ENCODE results near the gene HOXB4.

HOXB4 gene

DNA sequence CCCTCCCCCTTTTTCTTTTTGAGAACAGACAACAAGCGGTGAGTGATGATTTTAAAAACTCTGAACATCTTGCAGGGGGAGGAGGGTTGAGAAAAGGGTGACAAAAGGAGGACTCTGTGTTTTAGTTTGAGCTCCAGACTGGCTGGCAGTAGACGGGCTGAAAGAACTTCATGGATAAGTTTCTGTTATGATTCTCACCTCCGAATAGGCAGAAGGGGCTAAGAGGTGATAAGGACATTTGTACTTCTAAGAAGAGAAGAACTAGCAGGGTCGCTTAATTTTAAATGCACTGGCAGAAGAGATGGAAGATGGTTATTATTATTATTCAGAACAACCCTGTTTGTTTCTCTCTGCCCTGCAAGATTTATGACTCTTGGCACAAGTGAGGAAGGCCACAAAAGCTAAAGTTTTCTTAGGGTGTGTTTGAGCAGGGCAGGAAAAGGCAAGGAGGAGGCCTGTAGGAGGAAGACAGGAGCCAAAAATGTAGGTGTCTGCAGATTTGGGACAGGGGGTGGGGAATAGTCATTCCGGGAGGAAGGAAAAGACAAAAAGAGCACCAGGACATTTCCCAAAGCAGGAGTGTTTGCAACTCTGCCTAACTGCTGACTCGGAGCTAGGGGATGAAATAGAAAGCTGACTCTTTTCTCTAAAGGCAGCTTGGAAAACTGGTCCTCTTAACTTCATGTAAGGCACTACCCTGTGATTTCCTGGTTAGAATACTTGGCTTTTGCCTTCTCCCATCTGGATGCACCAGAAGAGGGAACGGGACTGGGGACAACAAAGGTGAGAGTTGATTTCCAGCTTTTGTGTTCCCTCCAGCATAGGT lies 21.4 kb downstream of the HOXB4 start:
- DNase-seq: peak; percentile 10

DNA sequence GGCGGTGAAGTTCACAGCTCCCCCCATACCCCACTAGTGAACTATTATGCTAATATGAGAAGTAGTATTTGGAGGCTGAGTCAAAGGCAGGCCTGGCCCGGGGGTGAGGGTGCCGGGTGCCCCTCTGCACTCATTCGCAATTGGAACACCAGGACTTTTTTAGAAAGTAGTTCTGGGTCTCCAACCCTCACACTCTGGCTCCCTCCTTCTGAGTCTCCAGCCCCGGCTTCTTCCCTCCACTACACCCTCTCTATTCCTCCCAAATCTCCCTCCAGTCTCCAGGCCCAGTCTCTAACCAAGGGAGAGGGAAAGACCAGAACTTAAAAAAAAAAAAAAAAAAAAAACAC lies 21.9 kb downstream of the HOXB4 start:
- peak; percentile 3 for DNase-seq

DNA sequence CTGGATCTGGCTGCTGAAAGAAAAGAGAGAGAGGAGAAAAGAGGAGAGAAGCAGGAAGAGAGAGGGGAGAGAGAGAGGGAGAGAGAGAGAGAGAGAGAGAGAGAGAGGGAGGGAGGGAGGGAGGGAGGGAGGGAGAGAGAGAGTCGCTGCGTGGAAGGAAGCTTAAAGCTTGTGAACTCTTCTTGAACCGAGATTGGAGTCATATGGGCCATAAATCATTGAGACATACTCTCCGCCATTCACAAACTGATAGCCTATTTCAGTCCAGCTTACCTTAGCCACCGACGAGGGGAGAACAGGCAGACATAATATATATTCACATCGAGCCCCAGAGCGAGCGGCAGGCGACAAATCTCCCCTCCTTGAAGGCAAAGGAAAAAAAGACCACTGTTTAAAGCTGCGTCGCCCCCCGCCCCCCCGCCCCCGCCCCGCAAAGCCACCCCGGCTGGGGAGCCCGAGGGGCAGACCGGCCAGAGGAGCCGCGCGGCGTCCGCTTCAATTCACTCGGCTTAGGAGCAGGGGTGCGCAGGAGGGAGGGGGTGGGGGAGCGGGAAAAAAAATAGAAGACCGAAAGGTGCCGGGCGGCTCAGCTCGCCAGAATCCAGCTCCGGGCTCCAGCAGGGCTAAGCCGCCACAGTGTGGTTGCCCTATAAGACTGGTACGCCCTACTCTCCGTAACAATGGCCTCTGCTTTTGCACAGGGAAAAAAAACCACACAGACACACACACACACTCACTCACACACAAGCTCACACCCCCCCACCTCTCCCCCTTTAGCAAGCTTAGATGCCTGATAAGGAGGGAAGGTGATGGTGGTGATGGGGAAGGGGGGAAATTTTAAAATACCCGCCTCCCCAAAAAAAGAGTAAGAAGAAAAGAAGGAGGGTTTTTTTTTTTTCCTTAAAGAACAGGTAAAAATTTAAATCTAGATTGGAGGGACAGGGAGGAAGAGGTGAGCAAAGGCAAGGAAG lies 22.6 kb downstream of the HOXB4 start:
- DNase-seq: peak; percentile 46

GRCh38 chr17:48554412-48555257 lies 23.5 kb downstream of the HOXB4 start:
- peak; percentile 54 for DNase-seq

DNA sequence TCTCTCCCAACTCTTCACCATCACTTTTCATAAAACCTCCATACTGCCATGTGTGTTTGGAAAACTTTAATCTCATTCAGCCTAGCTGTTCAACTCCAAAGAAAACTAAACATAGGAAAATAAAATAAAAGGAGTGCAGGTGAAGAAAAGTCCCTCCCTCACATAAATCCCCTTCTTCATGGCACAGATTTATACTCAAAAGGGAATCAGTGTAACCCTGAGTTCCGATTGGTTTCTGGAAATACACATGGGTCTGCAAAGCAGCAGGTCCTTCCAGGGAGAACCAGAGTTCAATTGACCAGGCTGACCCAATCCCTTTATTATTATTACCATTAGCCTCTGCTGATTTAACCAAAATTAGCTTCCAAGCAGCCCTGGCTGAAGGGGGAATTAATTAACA lies 24.3 kb downstream of the HOXB4 start:
- peak; percentile 39 for DNase-seq

DNA sequence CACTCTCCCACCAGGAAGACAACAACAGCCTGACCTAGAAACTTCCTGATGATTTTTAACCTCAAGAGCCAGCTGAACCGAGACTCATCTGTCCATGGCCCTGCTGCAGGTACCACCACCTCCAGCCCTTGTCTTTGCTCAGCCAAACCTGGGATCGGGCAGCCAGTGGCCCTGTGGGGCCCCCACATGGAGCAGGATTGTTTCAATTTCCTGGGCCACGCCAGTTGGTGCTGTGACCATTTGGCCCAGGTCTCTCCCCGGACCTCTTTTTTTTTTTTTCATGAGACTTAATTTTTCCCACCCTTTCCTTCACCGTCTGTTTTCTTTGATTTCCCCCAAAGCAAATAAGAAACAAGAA lies 25.0 kb downstream of the HOXB4 start:
- peak; percentile 18 for DNase-seq

DNA sequence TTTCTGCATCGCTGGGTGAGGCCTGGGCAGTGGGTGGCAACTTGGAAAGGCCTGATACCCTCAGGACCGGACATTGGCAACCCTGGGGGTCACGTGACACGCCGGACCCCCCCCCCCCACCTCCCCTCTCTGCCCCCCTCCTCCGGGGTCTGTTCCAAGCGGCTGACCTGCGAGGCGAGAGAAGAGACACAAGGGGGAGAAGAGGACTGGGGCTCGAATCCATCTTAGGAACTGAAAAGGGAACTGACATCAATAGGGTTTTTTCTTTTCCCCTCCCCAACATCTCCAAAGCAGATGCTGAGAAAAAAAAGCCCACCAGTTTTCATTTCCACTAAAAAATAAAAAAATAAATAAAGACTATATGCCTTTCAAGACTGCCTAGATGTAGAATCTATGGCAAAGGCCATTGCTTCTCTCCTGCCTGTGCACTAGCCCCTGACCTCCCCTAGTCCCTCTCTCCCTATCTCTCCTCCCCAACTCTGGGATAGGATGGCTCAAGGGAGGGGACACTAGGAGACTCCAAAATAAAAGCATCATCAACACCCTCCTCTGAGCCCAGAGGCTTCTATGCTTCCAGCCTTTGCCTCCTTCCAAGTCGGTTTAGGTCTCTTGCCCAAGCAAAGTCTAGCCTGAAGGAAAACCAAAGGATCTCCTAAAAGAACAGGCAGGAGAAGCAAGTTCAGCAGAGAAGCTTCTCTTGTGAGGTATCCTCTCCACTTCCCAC lies 25.5 kb downstream of the HOXB4 start:
- DNase-seq: peak; percentile 35

DNA sequence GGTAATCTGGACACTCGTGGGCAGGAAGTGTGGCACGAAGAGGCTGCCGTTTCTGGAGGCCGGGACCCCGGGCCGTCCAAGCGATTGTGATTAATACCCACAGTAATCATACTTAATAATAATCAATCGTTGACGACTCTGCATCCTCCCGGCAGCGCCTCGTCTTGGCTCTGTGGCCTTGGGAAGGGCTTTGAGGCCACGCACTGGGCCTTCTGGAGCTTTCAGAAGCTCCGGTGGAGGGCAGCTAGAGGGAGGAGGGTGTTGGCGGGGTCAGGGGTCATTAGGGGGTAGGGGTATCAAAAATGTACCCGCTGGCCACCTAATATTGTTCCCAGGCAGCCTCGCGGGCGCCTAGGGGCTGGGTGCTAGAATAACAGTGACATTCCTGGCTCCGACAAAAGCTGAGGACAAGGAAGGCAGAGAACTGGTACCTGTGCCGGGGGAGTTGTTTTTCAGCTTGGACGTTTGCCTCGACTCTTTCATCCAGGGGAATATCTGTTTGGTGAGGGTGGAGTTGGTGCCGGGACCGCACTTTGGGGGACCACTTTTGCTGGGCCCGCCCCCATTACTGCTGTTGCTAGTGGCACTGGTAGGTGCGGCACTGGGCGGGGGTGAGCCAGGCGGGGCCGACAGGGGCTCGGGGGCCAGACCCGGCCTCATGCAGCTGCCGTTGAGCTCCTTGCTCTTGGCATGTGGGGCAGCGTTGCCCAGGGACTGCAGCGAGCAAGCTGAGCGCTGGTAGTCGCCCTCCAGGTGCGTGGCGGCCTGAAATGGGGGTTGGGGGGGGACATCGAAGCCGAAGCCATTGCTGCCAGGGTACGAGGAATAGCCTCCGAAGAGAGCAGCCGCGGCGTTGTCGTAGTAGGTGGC lies 26.3 kb downstream of the HOXB4 start:
- DNase-seq: no peak

GRCh38 chr17:48551214-48551555 lies 27.0 kb downstream of the HOXB4 start:
- peak; percentile 23 for DNase-seq

- DNase-seq: no peak
Measured at GRCh38 chr17:48550502-48551213, 27.5 kb downstream of the HOXB4 start.

DNA sequence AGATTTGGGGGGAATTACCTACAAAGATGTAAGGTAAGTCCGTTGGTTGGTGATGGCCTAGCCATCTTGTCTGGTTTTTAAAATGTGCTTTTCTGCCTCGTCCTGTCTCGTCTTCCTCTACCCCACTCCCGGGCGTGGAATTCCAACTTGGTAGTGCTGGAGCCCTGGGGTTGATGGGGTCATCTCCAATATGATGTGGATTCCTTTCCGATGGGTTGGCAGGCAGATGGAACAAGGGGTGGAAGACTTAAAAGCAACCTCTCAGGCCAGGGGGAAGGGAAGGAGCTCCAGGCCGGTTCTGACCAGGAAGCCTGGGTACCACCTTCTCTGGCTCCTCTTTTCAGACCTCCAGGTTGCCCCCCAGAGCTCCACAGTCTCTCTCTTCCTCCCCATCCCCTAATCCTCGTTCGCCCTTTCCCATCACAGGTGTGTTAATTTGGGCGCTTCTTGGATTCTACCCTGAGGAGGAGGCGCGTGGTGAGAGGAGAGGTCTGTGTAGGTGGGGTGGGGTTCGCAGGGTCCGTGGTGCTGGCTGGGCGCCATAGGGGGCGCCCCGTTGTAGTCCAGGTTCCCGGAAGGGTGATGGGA lies 28.1 kb downstream of the HOXB4 start:
- no peak for DNase-seq

DNA sequence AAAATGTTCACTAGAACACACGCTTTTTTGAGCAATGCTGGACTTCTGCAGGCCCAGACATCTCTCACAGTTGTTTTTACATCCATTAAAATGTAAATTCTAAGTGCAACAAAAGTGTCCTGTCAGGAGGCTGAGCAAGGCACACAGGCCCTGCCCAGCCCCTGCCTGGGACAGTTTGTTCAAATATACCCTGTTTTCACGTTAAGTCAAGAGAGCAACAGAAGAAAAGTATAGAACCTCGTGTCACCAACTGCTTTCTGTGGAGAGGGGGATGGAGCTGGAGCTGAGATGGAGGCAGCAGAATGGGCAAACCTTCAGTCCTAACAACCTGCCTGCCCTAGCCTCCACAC lies 28.9 kb downstream of the HOXB4 start:
- DNase-seq: peak; percentile 28

DNA sequence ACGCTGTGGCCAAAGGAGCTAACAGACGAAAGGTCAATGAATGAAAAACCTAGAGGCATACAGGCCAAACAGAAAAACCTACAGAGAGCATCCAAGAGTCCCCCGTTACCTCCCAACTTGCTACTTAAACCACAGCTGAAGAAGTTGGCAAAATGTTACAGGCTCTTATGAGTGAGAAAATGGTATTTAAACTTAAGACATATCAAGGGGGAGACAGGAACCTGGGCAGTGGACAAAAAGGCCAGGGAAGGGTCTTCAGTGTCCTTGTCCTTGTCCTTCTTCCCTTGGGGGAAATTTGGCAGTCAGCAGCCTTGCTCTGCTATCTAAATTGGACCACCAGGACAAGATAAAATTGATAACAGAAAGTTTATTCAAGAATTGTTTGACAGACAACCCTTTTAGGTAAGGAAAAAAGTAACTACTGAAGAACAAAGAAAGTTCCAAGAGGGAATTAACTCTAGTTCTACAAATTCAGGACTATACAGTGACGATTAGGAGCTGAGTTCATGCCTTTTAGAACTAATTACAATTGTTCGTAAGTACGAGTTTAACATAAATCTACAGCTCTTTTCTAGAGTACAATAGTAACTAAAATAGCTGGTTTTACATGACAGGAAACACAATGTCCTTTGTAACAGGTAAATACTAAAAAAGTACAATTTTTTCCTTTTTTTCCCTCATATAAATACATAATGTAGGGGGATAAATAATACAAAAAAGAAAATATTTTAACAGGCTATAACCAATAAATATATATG lies 29.4 kb downstream of the HOXB4 start:
- DNase-seq: peak; percentile 45

DNA sequence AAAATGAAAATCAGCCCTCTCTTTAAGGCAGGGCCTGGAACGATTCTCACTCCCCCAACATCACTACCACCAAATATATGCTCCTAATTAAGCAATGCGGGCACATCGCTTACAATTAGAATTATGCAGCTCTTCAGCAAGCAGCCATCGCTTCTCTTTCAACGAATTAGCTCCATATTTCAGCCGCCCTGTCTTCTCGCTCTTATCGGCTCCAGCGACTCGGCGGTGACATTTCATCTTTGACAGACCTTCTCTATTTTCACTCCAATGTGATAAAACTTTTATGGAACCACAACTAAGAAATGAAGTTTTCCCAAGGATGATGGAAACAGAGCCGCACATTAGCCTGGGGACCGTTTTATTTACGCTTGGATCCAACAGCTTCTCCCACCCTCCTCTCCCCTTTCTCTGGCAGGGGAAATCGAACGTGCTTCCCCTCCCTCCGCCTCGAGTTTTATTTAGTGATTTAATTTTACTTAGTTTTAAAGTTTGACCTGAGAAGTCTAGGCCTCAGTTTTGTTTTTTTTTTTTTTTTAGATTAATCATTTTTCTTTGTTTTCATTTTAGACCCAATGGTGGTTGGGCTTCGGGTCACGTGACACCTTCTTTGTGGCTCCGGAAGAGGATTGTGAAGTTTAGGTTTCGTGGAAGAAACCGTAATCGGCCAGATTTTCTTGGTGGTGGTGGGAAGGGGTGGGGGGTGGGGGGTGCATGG lies 30.2 kb downstream of the HOXB4 start:
- DNase-seq: peak; percentile 48

DNA sequence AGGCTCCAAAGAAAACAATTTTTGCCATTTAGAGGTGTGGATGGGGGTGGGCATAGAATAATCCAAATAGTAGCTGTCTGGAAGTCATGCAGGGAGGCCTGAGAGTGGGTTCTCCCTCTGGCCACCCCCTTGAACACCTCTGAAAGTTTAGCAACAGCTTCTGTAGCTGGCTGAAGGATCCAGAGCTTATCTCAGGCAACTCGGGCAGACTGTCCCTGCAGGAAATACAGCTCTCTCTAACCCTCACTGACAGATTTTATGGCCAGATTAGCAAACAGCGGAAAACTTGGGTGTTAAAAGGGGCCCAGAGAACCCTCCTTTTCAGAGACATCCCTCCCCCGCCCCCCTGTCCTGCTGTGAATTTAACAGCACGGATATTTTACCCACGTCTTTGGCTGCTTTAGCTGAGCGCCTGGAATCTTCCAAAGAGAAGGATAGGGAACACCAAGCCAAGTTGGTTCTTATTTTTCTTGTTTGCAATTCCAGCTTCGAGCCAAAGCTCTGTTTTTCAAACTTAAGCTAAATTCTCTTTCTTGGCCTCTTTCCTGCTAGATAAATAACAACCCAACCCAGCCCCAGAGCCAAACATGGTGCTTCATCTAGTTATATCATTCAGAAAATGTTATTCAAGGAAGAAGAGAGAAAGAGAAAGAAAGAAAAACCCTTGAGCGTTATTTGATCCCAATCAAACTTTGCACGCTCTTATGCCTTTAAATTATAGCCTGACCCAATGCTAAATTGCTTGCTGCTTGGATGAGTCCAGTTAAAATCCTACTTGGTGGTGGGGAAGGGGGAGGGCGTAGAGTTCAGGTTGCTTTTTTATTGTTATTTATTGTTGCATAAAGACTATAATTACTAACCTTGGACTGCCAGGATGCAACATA lies 31.0 kb downstream of the HOXB4 start:
- peak; percentile 53 for DNase-seq

- DNase-seq: peak; percentile 38
Measured at GRCh38 chr17:48546137-48546923, 31.8 kb downstream of the HOXB4 start.

GRCh38 chr17:48545539-48545938 lies 32.6 kb downstream of the HOXB4 start:
- DNase-seq: peak; percentile 21
